Hepatocyte (in vitro differentiated cells): ENCODE measurements around the gene NDC1.

Experiments used
- CTCF ChIP-seq: fragments of 200-600 bp; sonication (generic); IDR thresholded peaks from 2 replicates; pipeline ENCODE4 v1.5.1; 2016; ENCODE audit warnings: antibody characterized with exemption, mild to moderate bottlenecking; ENCODE audit not compliant: poor library complexity
- EZH2 ChIP-seq: fragments of 200-600 bp; sonication (generic); IDR thresholded peaks from 2 replicates; pipeline ENCODE4 v1.6.1; 2016; ENCODE audit warnings: antibody characterized with exemption, mild to moderate bottlenecking, borderline replicate concordance
- EZH2phosphoT487 ChIP-seq: fragments of 200-600 bp; sonication (generic); IDR thresholded peaks from one replicate; pipeline ENCODE4 v1.6.1; 2018; ENCODE audit warnings: antibody characterized with exemption, mild to moderate bottlenecking, low read depth, moderate library complexity; ENCODE audit not compliant: unreplicated experiment, severe bottlenecking

GRCh38 chr1:53739109-53739681 is 98.9 kb downstream of the NDC1 start, which contains the start of gene GLIS1:
- TF ChIP-seq CTCF = no peak
- TF ChIP-seq EZH2 = no peak
- TF ChIP-seq EZH2phosphoT487 = no peak
